ENCODE data around the gene CLEC17A. TPM values are rescaled to one million over a fixed set of nuclear protein-coding genes. Genes with fewer than 3 reads are reported as not detected.

CLEC17A gene
- total and polyA plus RNA-seq, 2 of the 8 experiments (the other 6 are each of a cell fraction or from before 2014, with no cell fraction given), result not detected

GRCh38 chr19:14566712-14567077, 16.2 kb upstream of the CLEC17A start:
- no peak overlapping the region for H3K4me3 ChIP-seq (ENCODE audit: extremely low read depth in 1 of 4, insufficient read depth in 2 of 4, low read depth in 3 of 4, low read length in 4 of 4)
- H3K56ac ChIP-seq (replicated peaks; ENCODE audit: insufficient read length, low read depth, low read length), result no peak overlapping the region
- H3K23ac ChIP-seq (ENCODE audit: insufficient read length), result no peak overlapping the region
- H4K20me1 ChIP-seq (replicated peaks in 1 of 2; ENCODE audit: control insufficient read depth in 1 of 2, insufficient read depth in 2 of 2, low read length in 2 of 2), result peaks cover 0 to 15% of the 10 kb centered on the region in 2 experiments
- H3K9me3 ChIP-seq (ENCODE audit: insufficient read depth in 2 of 2, low read depth in 1 of 2, low read length in 1 of 2), result no peaks in the 10 kb centered on the region
- H4K5ac ChIP-seq (ENCODE audit: insufficient read length, low read depth, low read length), result no peak overlapping the region
- FAIRE-seq (no peak), DNase-seq (ENCODE audit: low read depth in 1 of 2, low spot score in 2 of 2) (no peak)
- no peak overlapping the region for H3K27ac ChIP-seq (ENCODE audit: low read depth, low read length)
- no peak overlapping the region for H2BK20ac ChIP-seq (ENCODE audit: low read length)
- 95% methylated on average over 10 of the region's 18 CpGs; no CpG with 5 or more reads in 1 of the 2 experiments for WGBS, 2 experiments (ENCODE audit: extremely low coverage in 1 of 2, insufficient coverage in 1 of 2, insufficient read length in 1 of 2, insufficient replicate concordance in 2 of 2, low coverage in 1 of 2, low lambda C conversion rate in 2 of 2, missing lambda C conversion rate in 1 of 2)
- peaks cover 0 to 16% (median 6%) of the 10 kb centered on the region in 4 experiments; a peak in 3 of 8 replicates for H3K36me3 ChIP-seq (ENCODE audit: control insufficient read depth in 2 of 4, insufficient read depth in 4 of 4, low read length in 3 of 4)
- no peak overlapping the region for H2AFZ ChIP-seq (ENCODE audit: low read length)
- no peak overlapping the region for H3K14ac ChIP-seq (ENCODE audit: insufficient read length)
- H4K8ac ChIP-seq (ENCODE audit: extremely low read depth, insufficient read depth, low read length), result no peak overlapping the region
- no peak overlapping the region for H2BK12ac ChIP-seq (ENCODE audit: low read depth, low read length)
- no peak overlapping the region for H3K4ac ChIP-seq (replicated peaks; ENCODE audit: insufficient read length, low read depth, low read length)
- CTCF ChIA-PET (ENCODE audit: partially characterized antibody), result no interaction called here
- H3K4me1 ChIP-seq (replicated peaks in 1 of 4; ENCODE audit: control insufficient read depth in 3 of 4, insufficient read depth in 4 of 4, low read length in 3 of 4), result peaks cover 0 to 28% (median 22%) of the 10 kb centered on the region in 4 experiments; a peak in 6 of 7 replicates
- H3K9ac ChIP-seq (replicated peaks in 1 of 4; ENCODE audit: extremely low read depth in 1 of 4, low read depth in 3 of 4, low read length in 3 of 4), result no peak overlapping the region
- peaks cover 2% of the 10 kb centered on the region for H3K79me1 ChIP-seq (ENCODE audit: low read depth, low read length)
- H4K91ac ChIP-seq (replicated peaks; ENCODE audit: insufficient read length, low read length), result no peak overlapping the region
- no peak overlapping the region for H3K4me2 ChIP-seq (ENCODE audit: insufficient read depth in 1 of 2, low read depth in 2 of 2, low read length in 2 of 2)
- no peaks in the 10 kb centered on the region for H3K27me3 ChIP-seq (replicated peaks in 1 of 4; ENCODE audit: control insufficient read depth in 3 of 4, extremely low read depth in 1 of 4, insufficient read depth in 3 of 4, low read length in 3 of 4)
- H2AK5ac ChIP-seq (ENCODE audit: low read depth, low read length), result no peak overlapping the region
- POLR2A ChIA-PET (ENCODE audit: partially characterized antibody), result interaction anchor here (1.0 kb wide), 1 partner anchor 119 kb away, joined by 3 read pairs; no protein-coding TSS in a partner anchor
- H2BK15ac ChIP-seq (ENCODE audit: low read length), result no peak overlapping the region
- H2BK120ac ChIP-seq (replicated peaks; ENCODE audit: low read depth, low read length), result no peak overlapping the region
- no peaks in the 10 kb centered on the region; the same call in 1 of the 2 replicates for H3K23me2 ChIP-seq (ENCODE audit: low read depth, low read length)
- no peak overlapping the region for H2BK5ac ChIP-seq (ENCODE audit: low read depth, low read length)
- H3K18ac ChIP-seq (ENCODE audit: extremely low read depth, low read length), result no peak overlapping the region
- peaks cover 0 to 21% of the 10 kb centered on the region in 2 experiments; a peak in 2 of 4 replicates for H3K79me2 ChIP-seq (ENCODE audit: control insufficient read depth in 1 of 2, insufficient read depth in 2 of 2, low read length in 2 of 2)
- TF ChIP-seq TBP (IDR thresholded peaks at IDR 0.05; ENCODE audit: low read depth, low read length) (no peak), RBBP5 (IDR thresholded peaks at IDR 0.05; ENCODE audit: borderline replicate concordance, low read depth, low read length) (no peak), RNF2 (IDR thresholded peaks at IDR 0.05; ENCODE audit: borderline replicate concordance, low read depth, low read length, missing control alignments, poor library complexity, severe bottlenecking) (no peak), SAP30 (IDR thresholded peaks at IDR 0.05; ENCODE audit: insufficient read depth, insufficient replicate concordance, low read length) (no peak), GTF2F1 (IDR thresholded peaks at IDR 0.05; ENCODE audit: borderline replicate concordance, low read depth, low read length) (no peak), EGR1 (IDR thresholded peaks at IDR 0.05; ENCODE audit: borderline replicate concordance, low read depth, low read length) (no peak), CBX8 (IDR thresholded peaks at IDR 0.05; ENCODE audit: borderline replicate concordance, low read depth, low read length) (no peak), KDM1A (IDR thresholded peaks at IDR 0.05; ENCODE audit: borderline replicate concordance, low read length) (no peak)
- TF ChIP-seq, protein P1, sequence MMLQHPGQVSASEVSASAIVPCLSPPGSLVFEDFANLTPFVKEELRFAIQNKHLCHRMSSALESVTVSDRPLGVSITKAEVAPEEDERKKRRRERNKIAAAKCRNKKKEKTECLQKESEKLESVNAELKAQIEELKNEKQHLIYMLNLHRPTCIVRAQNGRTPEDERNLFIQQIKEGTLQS (IDR thresholded peaks at IDR 0.05; ENCODE audit: insufficient read depth, low read depth, low read length), result no peak
- TF ChIP-seq, protein P2, sequence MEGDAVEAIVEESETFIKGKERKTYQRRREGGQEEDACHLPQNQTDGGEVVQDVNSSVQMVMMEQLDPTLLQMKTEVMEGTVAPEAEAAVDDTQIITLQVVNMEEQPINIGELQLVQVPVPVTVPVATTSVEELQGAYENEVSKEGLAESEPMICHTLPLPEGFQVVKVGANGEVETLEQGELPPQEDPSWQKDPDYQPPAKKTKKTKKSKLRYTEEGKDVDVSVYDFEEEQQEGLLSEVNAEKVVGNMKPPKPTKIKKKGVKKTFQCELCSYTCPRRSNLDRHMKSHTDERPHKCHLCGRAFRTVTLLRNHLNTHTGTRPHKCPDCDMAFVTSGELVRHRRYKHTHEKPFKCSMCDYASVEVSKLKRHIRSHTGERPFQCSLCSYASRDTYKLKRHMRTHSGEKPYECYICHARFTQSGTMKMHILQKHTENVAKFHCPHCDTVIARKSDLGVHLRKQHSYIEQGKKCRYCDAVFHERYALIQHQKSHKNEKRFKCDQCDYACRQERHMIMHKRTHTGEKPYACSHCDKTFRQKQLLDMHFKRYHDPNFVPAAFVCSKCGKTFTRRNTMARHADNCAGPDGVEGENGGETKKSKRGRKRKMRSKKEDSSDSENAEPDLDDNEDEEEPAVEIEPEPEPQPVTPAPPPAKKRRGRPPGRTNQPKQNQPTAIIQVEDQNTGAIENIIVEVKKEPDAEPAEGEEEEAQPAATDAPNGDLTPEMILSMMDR (IDR thresholded peaks at IDR 0.05; ENCODE audit: control extremely low read depth in 1 of 3, insufficient read depth in 1 of 3, low read depth in 1 of 3, low read length in 3 of 3), result no peak
